ENCODE results near the gene GEMIN4.
A peak's percentile ranks its signal among the peaks of the same experiment; 100 is the strongest.

GEMIN4 gene

DNA sequence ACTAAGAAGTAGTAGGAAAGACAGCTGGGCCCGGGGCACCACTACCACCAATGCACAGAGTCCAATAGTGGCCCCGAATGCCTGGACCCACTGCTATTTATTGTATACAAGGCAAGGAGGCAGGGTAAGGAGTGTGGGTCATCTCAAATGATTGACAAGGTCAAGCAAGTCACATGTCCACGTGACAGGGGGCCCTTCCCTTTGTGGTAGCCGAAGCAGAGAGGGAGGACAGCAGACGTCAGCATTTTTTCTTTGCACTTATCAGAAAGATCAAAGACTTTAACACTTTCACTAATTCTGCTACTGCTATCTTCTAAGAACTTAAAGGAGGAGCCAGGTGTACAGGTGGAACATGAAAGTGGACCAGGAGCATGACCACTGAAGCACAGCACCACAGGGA is 43.9 kb downstream of the GEMIN4 start:
- no peak for DNase-seq (ENCODE audit: low read depth)
- TF ChIP-seq, protein P1, sequence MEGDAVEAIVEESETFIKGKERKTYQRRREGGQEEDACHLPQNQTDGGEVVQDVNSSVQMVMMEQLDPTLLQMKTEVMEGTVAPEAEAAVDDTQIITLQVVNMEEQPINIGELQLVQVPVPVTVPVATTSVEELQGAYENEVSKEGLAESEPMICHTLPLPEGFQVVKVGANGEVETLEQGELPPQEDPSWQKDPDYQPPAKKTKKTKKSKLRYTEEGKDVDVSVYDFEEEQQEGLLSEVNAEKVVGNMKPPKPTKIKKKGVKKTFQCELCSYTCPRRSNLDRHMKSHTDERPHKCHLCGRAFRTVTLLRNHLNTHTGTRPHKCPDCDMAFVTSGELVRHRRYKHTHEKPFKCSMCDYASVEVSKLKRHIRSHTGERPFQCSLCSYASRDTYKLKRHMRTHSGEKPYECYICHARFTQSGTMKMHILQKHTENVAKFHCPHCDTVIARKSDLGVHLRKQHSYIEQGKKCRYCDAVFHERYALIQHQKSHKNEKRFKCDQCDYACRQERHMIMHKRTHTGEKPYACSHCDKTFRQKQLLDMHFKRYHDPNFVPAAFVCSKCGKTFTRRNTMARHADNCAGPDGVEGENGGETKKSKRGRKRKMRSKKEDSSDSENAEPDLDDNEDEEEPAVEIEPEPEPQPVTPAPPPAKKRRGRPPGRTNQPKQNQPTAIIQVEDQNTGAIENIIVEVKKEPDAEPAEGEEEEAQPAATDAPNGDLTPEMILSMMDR (IDR thresholded peaks at IDR 0.05; ENCODE audit: low read depth, low read length, missing control alignments), result no peak
- no peak overlapping the region for H3K4me3 ChIP-seq (ENCODE audit: low read depth, low read length)

DNA sequence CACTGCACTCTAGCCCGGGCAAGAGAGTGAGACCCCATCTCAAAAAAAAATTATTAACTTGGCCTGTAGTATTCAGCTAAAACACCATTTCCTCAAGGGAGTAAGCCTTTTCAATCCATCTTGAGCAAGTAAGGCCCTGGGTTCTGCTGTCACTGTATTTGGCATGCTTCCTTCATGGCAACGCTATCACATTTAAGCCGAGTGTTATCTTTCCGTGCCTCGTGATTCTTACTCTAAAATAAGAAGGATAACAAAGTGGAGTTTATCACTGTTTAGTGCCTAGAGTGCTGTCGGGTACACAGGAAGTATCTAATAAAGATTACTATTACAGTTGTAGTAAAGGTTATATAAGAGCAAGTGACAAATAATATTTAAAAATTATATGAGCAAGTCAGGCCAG is 46.2 kb downstream of the GEMIN4 start:
- no peak for DNase-seq (ENCODE audit: low read depth)
- TF ChIP-seq, protein P1 (IDR thresholded peaks at IDR 0.05; ENCODE audit: low read depth, low read length, missing control alignments), result no peak
- H3K4me3 ChIP-seq (ENCODE audit: low read depth, low read length), result no peak overlapping the region

DNA sequence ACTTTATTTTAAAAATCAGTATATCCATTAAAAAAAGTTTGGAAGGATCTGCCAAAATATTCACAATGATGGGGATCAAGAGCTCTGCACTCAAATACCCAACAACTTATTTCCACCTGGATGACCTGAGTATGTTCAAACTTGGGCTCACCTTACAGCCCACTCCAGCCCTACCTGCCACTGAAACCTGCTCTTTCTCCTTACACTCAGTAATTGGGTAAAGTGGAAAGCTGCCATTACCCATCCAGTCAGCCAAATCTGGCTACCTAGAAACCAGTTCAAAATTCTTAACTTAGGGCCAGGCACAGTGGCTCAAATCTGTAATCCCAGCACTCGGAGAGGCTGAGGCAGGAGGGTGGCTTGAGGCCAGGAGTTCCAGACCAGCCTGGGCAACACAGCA is 47.1 kb downstream of the GEMIN4 start:
- H3K4me3 ChIP-seq (ENCODE audit: low read depth, low read length), result no peak overlapping the region
- TF ChIP-seq, protein P1 (IDR thresholded peaks at IDR 0.05; ENCODE audit: low read depth, low read length, missing control alignments), result no peak
- no peak for DNase-seq (ENCODE audit: low read depth)

DNA sequence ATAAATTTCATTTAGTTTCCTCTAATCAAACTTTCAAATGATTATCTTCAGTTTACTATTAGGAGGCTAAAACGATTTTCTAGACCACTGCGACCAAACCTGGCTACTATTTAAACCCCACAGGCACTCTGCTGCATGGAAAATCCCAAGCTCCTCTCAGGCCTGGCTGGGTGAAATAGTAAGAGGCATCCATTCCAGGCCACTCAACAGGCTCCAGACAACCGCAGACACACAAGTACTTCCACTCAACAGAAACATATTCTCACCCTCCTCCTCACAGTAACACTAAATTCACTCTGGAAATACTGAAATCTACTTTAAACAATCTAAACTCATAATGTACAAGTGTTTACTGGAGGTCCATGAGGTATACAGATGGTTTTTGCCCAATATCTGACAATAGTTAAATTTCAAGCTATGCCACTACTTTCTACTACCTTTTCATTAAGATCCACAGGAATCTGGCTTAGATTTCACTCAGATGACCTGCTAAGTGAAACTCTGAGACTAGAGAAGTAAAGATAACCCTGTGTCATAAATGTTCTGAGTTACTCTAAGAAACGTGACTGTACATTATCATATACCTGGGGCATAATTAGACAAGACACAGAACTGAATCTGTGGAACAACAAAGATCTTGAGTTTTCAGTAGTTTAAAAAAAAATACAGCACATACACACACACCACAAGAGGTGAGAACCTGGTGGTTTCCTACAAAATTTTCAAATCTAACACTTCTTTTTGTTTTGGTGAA is 47.8 kb downstream of the GEMIN4 start:
- TF ChIP-seq, protein P1 (IDR thresholded peaks at IDR 0.05; ENCODE audit: low read depth, low read length, missing control alignments), result no peak
- DNase-seq (ENCODE audit: low read depth), result no peak
- H3K4me3 ChIP-seq (ENCODE audit: low read depth, low read length), result no peak overlapping the region

DNA sequence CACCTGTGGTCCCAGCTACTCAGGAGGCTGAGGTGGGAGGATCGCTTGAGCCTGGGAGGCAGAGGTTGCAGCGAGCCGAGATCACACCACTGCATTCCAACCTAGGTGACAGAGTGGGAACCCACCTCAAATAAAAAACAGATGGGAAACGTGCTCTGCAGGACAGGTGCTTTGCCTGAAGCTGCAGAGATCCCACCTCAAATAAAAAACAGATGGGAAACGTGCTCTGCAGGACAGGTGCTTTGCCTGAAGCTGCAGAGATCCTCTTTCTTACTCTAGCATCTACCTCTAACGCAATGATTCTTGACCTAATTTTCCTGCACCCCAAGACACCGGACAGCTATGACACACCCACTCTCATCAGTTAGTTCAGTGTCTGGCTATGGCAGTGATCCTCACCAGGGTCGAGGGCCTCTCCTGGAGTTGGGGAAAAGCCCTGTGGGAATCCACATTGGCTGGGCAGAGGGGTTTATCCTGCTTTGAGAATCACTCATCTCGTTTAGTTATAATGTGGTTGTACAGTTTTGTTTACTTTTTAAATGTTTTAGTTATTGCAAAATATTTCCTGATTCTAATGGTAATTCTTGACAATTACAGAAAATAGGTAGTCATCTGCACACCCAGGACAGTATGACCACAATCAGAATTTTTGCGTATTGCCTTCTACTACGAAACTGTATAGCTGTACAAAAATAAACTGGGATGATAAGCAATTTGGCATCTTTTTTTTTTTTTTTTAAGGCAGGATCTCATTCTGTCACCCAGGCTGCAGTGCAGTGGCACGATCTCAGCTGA is 48.8 kb downstream of the GEMIN4 start:
- H3K4me3 ChIP-seq (ENCODE audit: low read depth, low read length), result no peak overlapping the region
- DNase-seq (ENCODE audit: low read depth), result no peak
- TF ChIP-seq, protein P1 (IDR thresholded peaks at IDR 0.05; ENCODE audit: low read depth, low read length, missing control alignments), result no peak

DNA sequence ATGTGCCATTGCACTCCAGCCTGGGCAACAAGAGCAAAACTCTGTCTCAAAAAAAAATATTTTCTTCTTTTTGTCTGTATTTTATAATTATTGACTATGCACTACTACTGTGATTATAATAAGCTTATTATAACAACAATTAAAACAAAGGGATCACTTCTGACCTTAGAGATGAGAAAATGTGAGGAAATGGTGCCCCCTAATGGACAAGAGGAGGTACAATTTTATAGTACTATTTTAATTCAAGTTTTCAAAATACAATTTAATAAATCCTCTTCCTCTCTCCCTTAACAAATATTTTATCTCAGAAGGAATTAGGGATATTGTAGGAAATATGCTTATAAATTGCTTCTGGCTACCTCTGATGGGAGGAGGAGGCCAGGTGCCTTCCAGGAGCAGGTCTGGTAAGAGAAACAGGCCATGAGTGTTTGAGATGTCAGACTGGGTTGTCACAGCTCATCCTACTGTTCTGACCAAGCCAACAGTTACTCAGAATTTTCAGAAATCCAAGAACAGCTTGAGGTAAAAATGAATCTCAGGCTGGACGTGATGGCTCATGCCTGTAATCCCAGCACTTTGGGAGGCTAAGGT is 51.5 kb downstream of the GEMIN4 start:
- no peak for DNase-seq (ENCODE audit: low read depth)
- TF ChIP-seq, protein P1 (IDR thresholded peaks at IDR 0.05; ENCODE audit: low read depth, low read length, missing control alignments), result peak; percentile 38
- no peak overlapping the region for H3K4me3 ChIP-seq (ENCODE audit: low read depth, low read length)
